AG04449 (cell line): ENCODE results near the gene ADORA1.

Experiments
- CTCF ChIA-PET: fragments of 350-600 bp; formaldehyde crosslinking; extraction: SDS; loops from one replicate; lab custom pipeline; 2021; ENCODE audit warnings: antibody characterized with exemption; lab: Yijun Ruan, JAX
- POLR2A ChIA-PET: fragments of 400-600, 350-600 bp; formaldehyde crosslinking; extraction: SDS; loops from one replicate; lab custom pipeline; 2020; ENCODE audit warnings: antibody characterized with exemption, inconsistent platforms; lab: Yijun Ruan, JAX
- DNase-seq: peaks from one replicate; pipeline ENCODE4 v3.0.0-alpha.2; 2010; ENCODE audit warnings: low read depth, low spot score
- H3K4me3 ChIP-seq: 2 replicates; pipeline ENCODE4 v1.5.1; 2011; ENCODE audit warnings: low read depth, mild to moderate bottlenecking, control low read depth, low read length
- TF ChIP-seq, protein P1 (sequence below): IDR thresholded peaks from one replicate; pipeline ENCODE4 v1.5.1; 2011; ENCODE audit warnings: mild to moderate bottlenecking, moderate library complexity, low read length, control low read depth, inconsistent platforms; ENCODE audit not compliant: insufficient read depth; ENCODE audit errors: missing control alignments

The ADORA1 gene

DNA sequence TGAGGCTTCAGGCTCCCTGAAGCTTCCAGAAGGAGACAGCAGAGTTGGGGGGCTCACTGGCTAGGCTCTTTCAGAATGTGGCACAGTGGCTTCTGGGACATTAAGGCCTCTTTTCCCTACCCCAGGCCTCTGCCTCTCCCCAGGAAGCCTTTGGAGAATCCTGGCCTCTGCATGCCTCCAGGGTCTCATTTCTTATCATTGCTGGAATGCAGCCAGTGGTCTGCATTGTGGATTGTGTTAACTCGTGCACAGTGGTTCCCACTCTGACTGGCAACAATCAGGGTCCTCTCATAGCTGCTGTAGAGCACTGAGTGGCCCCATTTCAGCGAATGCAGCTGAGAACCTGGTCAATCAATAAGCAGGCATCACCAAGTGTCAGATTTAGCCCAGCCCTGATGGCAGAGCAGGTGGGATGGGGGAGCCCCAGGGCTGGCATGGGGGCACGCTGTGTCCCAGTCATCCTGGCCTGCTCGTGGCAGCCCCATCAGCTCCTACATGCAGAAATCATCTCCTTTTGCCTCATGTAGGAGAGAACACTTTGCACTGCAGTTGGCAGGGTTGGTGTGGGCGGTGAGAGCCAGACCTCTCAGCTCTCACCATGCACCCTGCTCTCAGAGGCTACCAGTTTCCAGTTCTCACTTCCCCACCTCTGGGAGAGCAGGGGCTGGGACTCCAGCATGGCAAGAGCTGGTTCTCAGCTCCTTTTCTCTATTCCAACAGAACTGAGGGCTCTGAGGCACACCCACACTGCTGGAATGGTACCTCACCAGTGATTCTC is 13.4 kb downstream of the ADORA1 start:
- CTCF ChIA-PET: interaction anchor here (0.8 to 2.5 kb wide), 6 partner anchors 8 to 127 kb away, joined by 3 to 12 read pairs (median 4); no protein-coding TSS in a partner anchor
- POLR2A ChIA-PET: no interaction called here

DNA sequence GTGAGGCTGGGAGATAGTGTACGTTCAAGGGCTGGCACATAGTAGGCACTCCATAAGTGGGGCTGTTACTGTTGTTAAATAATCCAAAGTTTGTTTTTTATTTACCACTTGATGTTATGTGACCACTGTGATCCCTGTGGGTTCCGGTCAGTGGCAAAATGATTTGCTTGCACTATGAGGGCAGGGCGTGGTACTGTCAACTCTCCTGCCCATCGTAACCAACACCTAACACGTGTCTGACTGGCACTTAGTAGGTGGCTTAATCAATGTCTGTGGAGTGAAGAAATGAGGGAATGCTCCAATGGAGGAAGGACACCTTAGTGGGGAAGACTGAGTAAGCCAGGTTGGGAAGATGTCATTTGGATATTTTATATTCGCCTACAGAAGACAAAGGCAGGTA is 14.6 kb downstream of the ADORA1 start:
- TF ChIP-seq, protein P1, sequence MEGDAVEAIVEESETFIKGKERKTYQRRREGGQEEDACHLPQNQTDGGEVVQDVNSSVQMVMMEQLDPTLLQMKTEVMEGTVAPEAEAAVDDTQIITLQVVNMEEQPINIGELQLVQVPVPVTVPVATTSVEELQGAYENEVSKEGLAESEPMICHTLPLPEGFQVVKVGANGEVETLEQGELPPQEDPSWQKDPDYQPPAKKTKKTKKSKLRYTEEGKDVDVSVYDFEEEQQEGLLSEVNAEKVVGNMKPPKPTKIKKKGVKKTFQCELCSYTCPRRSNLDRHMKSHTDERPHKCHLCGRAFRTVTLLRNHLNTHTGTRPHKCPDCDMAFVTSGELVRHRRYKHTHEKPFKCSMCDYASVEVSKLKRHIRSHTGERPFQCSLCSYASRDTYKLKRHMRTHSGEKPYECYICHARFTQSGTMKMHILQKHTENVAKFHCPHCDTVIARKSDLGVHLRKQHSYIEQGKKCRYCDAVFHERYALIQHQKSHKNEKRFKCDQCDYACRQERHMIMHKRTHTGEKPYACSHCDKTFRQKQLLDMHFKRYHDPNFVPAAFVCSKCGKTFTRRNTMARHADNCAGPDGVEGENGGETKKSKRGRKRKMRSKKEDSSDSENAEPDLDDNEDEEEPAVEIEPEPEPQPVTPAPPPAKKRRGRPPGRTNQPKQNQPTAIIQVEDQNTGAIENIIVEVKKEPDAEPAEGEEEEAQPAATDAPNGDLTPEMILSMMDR: no peak
- POLR2A ChIA-PET: no interaction called here
- DNase-seq: no peak
- CTCF ChIA-PET: interaction anchor here (1.3 to 2.5 kb wide), 5 partner anchors 9 to 126 kb away, joined by 3 to 12 read pairs (median 5); no protein-coding TSS in a partner anchor
- no peak overlapping the region for H3K4me3 ChIP-seq

More for the DNA sequence above, 13.4 kb downstream of the ADORA1 start:
- no peak overlapping the region for H3K4me3 ChIP-seq
- DNase-seq: no peak
- TF ChIP-seq, protein P1: no peak

DNA sequence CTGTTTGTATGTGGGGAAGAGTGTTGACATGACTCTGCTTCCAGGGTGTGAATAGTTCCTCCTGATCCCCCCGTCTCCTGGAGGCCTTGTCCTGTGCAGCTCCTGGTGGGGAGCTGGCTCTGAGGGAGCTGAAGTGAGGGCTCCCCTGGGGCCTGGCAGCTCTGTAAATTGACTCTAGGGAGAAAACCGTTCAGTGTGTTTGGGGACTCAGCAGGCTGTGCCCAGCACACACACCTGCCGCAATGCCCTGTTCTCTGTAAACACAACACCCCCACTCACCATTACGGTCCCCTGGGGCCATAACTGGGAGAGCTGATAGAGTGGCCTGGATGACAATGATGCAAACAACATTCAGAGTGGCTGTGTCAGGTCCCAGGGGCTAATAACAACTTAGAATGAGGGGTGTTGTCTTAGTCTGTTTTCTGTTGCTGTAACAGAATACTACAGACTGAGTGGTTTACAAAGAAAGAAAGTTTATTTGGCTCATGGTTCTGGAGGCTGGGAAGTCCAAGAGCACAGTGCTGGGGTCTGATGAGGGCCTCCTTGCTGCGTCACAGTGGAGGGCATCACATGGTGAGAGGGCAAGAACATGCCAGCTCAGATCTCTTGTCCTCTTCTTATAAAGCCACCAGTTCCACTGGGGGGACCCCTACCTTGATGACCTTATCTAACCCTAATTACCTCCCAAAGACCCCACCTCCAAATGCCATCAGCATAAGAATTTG is 15.3 kb downstream of the ADORA1 start:
- TF ChIP-seq, protein P1: no peak
- H3K4me3 ChIP-seq: no peak overlapping the region
- ChIA-PET POLR2A (no interaction called here), CTCF (interaction anchor here (1.3 to 1.8 kb wide), 4 partner anchors 9 to 19 kb away, joined by 3 to 5 read pairs (median 4); no protein-coding TSS in a partner anchor)
- DNase-seq: no peak

DNA sequence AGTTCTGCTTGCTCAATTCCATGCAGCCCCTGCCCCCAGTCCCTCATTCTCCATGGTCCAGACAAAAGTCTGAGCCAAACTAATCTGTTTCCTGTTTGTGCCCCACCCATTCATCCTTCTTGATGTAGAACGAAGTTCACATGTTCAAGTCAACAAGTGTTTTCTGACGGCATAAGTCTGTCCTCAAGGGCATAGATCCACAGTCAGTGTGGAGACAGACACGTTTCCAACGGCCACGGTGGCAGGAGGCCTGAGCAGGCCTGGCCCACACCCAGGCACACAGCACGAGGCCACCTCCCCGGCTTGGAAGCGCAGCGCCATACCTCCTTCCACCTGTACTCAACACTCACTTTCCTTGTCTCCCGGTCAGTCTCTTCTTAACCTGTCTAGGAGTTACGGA is 16.1 kb downstream of the ADORA1 start:
- DNase-seq: no peak
- CTCF ChIA-PET: interaction anchor here (1.1 to 1.8 kb wide), 6 partner anchors 8 to 29 kb away, joined by 3 to 5 read pairs (median 4); no protein-coding TSS in a partner anchor
- no peak overlapping the region for H3K4me3 ChIP-seq
- POLR2A ChIA-PET: no interaction called here
- TF ChIP-seq, protein P1: no peak

DNA sequence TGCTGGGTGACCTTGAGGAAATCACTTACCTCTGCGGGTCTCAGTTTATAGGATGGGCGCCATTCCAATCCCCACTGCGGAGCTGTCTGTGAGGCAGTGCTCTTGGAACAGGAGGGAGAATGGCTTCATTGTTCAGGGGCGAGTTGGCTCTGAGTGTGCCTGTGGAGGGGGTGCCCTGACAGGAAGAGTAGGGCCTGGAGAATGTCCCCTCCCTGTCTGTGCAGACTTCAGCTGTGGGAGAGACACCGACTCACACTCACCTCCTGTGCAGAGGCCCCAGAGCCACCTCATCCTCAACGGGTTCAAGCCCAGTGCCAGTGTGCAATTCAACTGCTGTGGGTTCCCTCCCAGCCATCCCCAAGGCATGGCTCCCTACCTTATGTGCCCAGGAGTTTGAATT is 17.1 kb downstream of the ADORA1 start:
- no peak overlapping the region for H3K4me3 ChIP-seq
- TF ChIP-seq, protein P1: no peak
- POLR2A ChIA-PET: no interaction called here
- DNase-seq: no peak
- CTCF ChIA-PET: interaction anchor here (1.0 to 1.8 kb wide), 6 partner anchors 8 to 124 kb away, joined by 3 to 5 read pairs (median 4); no protein-coding TSS in a partner anchor
